Measurements from ENCODE around the gene BASP1.
"Not testable (repeated sequence)": the region's sequence is repeated elsewhere in the genome, so short reads cannot be mapped to it uniquely, and the experiment has no call there.

Gene BASP1

DNA sequence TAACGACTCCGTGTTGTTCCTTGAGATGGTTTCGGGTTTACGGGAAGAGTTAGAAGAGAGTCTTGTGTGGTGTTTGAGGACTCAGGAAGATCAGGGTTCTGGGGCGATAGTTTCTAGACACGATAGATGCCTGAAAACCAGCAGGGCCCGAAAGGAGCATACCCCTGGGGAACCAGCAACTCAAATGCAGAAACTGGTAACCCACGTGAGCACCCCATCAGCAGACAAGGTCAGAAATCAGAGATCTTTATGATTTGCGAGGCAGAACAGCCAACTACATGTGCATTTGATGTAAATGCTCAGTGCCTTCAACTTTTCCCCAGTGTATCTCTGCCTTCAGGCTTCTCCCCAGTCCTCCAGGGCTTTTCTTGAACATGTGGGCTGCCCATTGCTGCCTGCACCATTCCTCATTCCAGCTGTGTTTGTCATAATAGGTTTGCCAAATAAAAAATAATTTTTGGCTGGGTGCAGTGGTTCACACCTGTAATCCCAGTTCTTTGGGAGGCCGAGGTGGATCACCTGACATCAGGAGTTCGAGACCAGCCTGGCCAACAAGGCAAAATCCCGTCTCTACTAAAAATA, 75.1 kb downstream of the BASP1 start:
- DNase-seq, result no peak

- DNase-seq, result no peak
Observed at GRCh38 chr5:17294639-17295311, 77.3 kb downstream of the BASP1 start.

DNA sequence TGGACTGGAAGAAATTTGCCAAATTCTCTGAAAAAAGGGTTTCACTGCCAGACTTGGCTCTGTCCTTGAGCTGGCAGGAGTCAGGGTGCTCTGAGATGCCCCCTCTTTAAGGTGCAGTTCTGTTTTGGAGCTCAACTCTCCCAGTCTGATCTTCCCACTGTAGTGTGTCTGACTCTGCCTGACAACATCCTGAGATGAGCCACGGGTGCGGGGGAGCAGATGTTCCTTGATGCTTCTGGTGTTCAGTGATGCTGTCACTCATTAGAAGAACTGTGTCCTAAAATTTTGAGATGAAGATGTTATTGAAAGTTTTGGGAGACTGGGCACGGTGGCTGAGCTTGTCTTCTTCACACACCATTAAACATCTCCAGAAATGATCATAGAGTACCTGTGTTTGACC, 78.2 kb downstream of the BASP1 start:
- DNase-seq, result no peak

- no peak for DNase-seq
Observed at GRCh38 chr5:17302106-17302505, 84.7 kb downstream of the BASP1 start.

GRCh38 chr5:17302604-17303003, 85.2 kb downstream of the BASP1 start:
- DNase-seq, result no peak

DNA sequence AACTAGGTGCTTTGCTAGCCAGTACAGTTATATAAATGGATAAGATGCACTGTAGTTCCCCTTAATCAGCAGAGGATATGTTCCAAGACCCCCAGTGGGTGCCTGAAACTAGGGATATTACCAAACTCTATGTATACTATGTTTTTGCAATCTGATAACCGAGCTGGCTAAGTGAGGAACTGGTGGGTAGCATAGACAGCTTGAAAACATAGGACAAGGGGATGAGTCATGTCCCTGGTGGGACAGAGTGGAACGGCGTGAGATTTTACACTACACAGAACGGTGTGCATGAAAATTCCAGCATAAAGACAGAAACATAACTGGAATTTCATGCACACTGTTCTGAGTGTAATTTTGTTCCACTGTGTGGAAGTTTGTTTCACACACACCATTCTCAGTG, 86.9 kb downstream of the BASP1 start:
- DNase-seq, result no peak

DNA sequence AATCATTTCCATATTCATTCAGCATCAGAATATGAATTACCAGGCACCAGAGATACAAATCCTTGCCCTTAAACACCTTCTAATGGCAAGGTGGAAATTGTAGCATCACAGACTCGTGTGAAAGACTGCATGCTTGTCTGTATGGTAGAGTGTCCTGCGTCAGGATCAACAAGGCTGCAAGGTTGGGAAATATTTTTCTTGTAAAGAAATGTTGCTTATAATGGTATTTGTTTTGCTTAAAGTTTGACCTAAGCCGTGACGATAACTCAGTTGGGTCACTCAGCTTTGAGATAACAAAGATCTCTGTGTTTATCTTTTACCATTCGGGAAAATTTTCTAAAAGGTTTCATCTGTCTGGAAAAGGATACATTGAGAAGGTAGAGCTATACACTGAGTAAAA, 87.6 kb downstream of the BASP1 start:
- DNase-seq, result no peak

GRCh38 chr5:17305964-17306725, 88.7 kb downstream of the BASP1 start:
- DNase-seq, result no peak

DNA sequence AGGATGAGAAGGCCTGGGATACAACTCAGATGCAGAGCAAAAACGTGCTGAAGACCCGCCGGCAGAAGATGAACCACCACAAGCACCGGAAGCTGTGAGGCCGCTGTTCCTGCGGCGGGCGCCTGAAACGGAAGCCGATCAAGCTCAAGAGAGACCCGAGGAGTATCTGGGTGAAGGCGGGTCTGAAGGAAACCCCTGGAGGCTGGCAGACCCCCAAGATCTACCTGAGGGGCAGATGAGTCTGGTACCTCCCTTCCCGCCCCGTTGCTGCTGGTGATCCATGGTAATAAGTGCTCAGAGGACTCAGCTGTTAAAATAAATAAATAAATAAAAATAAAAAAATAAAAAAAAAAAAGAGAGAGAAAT, 89.3 kb downstream of the BASP1 start:
- no peak for DNase-seq

DNA sequence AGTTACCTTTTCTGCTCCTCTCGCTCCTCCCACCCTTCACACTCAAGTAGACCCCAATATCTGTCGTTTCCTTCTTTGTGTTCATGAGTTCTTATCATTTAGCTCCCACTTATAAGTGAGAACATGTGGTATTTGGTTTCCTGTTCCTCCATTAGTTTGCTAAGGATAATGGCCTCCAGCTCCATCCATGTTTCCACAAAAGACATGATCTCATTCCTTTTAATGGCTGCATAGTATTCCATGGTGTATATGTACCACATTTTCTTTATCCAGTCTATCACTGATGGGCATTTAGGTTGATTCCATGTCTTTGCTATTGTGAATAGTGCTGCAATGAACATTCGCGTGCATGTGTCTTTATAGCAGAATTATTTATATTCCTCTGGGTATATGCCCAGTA, 90.0 kb downstream of the BASP1 start:
- DNase-seq, result not testable (repeated sequence)

GRCh38 chr5:17308326-17309065, 91.1 kb downstream of the BASP1 start:
- DNase-seq, result no peak

DNA sequence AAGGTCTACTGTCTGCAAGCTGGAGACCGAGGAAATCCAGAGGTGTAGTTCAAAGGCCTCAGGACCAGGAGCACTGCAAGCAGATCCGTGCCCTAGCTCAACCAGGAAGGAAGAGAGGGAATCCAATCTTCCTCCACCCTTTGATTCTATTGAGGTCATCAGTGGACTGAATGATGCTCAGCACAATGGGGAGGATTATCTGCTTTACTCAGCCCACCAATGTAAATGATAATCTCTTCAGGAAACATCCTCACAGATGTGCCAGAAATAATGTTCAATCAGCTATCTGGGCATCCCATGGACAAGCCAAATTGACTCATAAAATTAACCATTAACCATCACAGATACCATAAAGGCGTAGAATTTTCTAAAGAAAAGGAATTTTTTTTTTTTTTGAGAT, 92.0 kb downstream of the BASP1 start:
- DNase-seq, result no peak

- DNase-seq, result not testable (repeated sequence)
Observed at GRCh38 chr5:17310502-17310901, 93.1 kb downstream of the BASP1 start.

GRCh38 chr5:17311811-17312210, 94.4 kb downstream of the BASP1 start:
- DNase-seq, result not testable (repeated sequence)

DNA sequence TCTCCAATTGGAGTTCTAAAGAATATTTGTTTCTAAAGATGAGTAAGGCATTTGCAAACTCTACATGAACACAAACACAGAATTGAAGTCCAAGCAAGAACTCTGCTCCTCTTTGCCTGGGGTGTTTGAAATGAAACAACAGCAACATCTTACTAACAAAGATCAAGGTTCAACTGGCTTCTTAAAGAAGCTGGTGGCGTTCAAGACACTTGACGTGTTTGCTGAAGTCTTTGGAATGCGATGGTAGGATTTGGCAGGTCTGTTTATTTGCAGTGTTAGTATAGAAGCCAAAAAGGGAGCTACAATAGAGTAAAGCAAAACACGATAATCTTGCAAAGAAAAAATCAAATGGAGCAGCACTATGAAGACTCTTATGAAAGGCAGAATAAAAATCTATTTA, 94.9 kb downstream of the BASP1 start:
- DNase-seq, result no peak

DNA sequence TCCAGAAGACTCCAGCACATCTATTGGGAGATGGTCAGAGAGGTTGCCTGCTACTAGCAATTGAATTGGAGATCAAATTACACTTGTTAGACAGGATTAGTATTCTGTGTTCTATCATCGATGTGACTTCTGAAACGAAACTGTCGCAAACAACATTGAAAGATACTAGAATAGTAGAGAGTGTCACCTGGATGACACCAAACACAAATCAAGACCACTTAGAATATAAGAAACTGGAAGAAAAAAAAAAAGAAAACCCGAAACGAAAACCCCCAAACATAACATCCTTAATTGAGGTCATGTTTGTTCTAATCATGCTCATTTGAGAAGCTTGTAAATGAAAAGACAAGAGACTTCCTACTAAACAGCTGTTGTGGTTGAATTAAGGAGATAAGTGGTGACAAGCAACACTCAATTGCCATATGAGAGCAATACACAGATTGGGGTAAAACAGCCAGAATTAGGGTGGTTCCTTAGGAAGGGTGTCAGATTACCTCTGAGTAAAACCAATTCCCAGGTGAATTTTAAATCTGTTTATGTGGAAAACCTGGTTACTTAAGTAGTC, 97.6 kb downstream of the BASP1 start:
- DNase-seq, result no peak

- no peak for DNase-seq
Observed at GRCh38 chr5:17315710-17316221, 98.3 kb downstream of the BASP1 start.

DNA sequence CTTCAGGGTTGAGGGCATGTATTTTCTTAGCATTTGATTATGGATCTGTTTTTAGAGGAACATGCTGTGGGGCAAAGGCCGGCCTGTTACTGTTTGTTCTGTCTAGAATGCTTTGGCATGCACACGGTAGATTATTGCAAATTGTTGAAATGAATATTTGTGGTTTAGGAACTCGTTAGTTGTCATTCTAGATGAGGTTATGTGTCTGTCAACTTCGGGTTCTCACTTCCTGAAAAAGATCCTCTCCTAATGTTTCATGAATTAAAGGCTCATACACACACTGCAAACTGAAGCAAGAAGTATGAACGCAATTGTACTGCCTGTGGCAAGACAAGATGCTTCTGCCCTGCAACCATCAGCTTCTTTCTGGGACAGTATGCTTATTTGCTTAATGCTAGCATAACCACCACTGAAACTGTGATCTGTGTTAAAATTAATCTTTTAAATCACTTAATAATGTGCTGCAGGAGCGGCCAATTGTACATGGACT, 99.6 kb downstream of the BASP1 start:
- no peak for DNase-seq

- no peak for DNase-seq
Observed at GRCh38 chr5:17317473-17317872, 100.0 kb downstream of the BASP1 start.

DNA sequence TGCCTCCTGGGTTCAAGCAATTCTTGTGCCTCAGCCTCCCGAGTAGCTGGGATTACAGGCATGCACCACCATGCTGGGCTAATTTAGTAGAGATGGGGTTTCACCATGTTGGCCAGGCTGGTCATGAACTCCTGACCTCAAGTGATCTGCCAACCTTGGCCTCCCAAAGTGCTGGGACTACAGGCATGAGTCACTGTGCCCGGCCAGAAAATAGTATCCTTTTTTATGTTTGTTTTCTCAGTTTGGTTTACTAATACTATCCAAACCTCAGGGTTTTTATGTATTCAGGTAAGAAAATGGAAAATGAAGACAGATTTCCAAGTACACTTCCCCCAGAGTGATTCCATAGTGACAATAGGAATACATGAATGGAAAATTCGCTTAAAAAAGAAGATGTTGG, 101.7 kb downstream of the BASP1 start:
- DNase-seq, result not testable (repeated sequence)

- DNase-seq, result no peak
Observed at GRCh38 chr5:17325770-17326599, 108.6 kb downstream of the BASP1 start.

All from effector CD4-positive, alpha-beta T cell (primary cell).